Non-pigmented ciliary epithelial cell (primary cell): ENCODE results near the gene COL8A1.
"Not testable (repeated sequence)": the region's sequence is repeated elsewhere in the genome, so short reads cannot be mapped to it uniquely, and the experiment has no call there.

Experiments
- DNase-seq: peaks from one replicate; pipeline ENCODE4 v3.0.0-alpha.2; 2010; ENCODE audit warnings: low read depth

Gene COL8A1

DNA sequence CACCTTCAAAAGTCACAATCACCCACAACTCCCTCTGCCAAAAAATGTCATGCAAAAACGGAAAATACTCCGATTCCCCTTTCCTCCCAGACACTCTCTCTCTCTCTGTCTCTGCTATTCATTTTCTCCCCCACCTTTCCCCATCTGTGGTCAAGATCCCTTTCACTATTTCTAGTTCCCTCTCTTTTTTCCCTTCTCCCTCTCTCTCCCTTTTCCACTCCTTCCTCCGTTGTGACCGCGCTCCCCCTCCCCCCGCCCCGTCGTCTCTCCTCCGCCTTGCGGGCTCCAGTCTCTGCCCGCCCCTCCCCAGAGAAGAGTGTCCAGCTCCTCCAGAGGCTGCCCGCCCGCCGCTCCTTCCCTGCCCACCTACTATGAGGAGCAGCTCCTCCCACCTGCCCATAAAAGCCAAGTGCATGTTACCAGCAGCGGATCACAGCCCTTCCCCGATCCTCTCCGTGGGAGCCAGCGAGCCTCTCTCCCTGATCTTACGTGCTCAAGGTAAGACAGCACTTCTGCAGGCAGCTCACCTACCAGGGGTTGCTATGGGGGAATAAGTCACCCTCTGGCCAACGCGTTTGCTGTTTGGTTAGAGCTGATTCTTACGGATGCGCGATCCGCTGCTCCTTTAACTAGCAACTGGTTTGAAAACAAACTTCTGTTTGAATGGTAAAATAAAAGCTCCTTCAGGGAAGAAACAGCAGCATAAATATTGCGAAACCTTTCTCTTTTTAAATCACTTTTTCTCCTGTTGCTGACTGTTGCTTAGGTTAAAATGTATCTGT, at the start of gene COL8A1:
Gene COL8A1, plus strand, starts transcription at position 428 of the 782 bp plus-strand sequence. CDS start 152,089 bp downstream, outside the sequence.
- DNase-seq, result no peak

GRCh38 chr3:99589168-99589567, 49.2 kb upstream of the COL8A1 start:
- DNase-seq, result not testable (repeated sequence)

DNA sequence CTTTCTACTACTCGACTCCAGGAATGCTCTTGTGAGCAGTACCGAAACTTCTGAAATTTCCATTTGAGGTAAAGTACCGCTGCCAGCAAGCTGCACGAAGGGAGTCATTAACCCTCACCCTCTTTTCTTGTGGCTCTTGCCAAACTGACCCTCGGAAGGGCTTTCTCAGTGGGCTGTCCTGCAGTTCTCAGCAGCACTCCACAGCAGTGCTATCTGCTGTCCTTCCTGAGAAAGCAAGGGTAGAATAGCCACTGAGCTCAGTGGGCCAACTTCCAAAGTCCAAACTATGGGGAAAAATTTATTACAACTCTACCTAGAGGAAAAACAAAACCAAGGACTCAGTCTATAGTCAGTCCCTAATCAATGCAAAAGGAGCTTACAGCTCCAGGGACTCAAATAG, 38.5 kb upstream of the COL8A1 start:
- no peak for DNase-seq

DNA sequence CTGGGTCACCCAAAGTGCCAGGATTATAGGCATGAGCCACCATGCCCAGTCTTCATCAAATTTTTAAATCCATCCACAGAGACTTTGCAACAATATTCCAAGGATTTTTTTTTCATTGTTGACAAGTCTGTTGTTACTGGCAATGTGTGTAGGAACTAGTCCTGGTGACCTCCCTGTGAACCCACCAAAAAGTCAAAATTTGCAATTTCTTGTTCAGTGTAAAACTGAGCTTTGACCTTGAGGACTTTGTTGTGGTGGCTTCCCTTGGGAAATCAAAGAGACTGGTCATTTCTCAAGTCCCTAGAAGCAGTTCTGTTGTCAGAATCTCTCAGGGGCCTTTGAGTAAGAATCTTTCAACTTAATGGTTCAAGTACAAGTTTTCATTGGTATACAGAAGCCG, 36.9 kb upstream of the COL8A1 start:
- no peak for DNase-seq

DNA sequence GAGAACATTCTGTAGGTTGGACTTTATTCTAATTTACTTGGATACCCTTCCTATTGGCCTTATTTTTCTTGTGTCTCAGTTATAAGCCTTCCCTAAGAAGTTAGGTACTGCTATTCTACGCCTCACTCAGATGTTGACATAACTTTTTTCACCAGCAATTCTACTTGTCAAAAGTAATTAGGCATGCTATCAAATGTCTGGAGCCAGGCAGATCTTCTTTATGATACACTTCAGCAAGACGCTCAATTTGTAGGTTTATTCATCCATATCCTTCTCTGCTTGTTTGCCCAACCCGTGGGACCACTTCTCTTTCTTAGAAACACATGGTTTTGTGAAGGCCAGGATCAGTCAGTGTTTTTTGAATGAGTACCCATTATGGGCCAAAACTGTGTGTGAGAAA, 36.2 kb upstream of the COL8A1 start:
- no peak for DNase-seq

DNA sequence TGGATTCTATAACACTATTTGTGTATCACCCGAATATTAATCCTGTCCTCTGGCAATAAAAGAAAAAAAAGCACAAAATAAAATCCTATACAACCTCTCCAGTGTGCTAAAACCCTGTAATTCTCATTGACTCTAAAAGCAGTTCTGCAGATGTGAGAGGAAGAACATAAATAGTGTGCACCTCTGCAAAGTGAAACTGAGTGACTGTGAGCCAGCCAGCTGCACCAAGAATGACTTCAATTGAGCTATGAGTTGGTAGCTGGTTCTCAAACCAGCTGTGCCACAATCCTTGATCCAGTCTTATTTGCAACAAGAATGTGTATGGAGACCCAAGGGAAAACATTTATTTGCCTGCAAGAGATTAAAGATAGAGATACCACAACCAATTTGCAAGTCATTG, 31.2 kb upstream of the COL8A1 start:
- DNase-seq, result no peak

DNA sequence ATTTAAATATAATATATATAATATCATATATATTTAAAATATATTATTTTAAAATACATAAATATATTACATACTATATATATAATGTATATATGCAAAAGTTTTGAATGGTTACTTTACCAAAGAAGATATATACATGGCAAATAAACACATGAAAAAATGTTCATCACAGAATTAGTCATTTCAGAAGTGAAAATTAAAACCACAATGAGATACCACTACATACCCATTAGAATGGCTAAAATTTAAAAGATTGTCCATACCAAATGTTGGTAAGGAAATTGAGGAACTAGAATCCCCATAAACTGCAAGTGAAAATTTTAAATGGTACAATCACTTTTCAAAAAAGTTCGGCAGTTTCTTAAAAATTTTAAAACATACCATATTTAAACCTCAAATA, 23.6 kb upstream of the COL8A1 start:
- DNase-seq, result no peak

GRCh38 chr3:99620077-99620767, 18.2 kb upstream of the COL8A1 start:
- DNase-seq, result no peak

GRCh38 chr3:99620976-99621375, 17.4 kb upstream of the COL8A1 start:
- no peak for DNase-seq

DNA sequence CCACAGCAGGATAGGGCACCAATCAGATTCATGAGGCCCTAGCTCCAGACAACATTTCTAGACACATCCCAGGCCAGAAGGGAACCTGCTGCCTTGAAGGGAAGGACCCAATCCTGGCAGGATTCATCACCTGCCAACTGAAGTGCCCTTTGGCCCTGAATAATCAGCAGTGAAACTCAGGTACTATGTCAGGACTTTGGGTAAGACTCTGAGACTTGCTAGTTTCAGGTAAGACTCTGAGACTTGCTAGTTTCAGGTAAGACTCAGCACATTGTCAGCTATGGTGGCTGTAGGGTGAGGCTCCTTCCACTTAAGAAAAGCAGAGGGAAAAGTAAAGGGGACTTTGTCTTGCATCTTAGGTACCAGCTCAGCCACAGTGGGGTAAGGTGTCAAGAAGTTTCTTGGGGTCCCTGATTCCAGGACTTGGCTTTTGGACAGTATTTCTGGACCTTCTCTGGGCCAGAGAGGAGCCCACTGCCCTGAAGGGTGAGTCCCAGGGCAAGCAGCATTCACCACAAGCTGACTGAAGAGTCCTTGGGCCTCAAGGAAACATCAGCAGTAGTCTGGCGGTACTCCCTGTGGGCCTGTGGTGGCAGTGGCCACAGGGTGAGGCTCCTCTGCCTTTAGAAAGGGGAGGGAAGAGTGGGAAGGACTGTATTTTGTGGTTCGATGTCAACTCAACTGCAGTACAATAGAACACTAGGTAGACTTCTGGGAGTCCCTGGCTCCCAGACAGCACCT, 13.7 kb upstream of the COL8A1 start:
- DNase-seq, result no peak

DNA sequence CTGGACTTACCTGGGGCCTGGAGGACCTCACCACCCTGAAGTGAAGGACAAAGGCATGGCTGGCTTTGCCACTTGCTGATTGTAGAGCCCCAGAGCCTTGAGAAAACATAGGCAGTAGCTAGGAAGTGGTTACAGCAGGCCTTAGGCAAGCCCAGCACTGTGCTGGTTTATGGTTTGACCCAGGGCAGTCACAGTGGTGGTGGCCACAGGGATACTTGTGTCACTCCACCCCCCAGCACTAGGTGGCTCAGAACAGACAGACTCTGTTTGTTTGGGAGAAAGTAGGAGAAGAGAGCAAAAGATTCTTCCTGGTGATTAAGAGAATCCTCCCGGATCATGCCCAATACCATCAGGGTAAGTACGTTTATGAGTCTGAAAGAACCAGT, 13.2 kb upstream of the COL8A1 start:
- DNase-seq, result no peak

DNA sequence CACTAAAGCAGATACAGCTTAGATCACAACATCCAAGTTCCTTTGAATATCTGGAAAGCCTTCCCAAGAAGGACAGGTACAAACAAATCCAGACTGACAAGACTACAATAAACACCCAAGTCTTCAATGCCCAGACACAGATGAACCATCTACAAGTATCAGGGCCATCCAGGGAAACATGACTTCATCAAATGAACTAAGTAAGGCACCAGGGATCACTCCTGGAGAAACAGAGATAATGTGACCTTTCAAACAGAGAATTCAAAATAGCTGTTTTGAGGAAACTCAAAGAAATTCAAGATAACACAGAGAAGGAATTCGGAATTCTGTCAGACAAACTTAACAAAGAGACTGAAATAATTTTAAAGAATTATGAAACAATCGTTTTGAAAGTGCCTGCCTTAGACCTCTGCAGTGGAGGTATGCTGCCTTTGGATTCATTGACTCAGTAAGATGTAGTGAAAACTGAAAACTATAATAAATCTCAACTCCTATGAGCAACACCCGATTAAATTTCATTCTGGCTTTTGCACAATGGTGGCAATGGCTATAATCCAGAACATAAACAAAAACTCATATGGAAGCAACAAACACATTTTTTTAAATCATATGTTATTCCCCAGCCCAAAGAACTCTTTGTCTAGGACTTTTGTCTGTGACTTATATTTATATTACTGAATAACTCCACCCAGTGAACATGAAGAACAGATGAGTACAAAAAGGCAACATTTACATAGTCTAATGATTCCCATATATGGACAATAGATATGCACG, 12.6 kb upstream of the COL8A1 start:
- no peak for DNase-seq

GRCh38 chr3:99626417-99626788, 12.0 kb upstream of the COL8A1 start:
- no peak for DNase-seq

- no peak for DNase-seq
These were observed 11.2 kb upstream of the COL8A1 start for GRCh38 chr3:99627062-99627826.

GRCh38 chr3:99630815-99631214, 7.6 kb upstream of the COL8A1 start:
- DNase-seq, result no peak

GRCh38 chr3:99633887-99634558, 4.4 kb upstream of the COL8A1 start:
- DNase-seq, result no peak

- no peak for DNase-seq
These were observed 3.5 kb upstream of the COL8A1 start for GRCh38 chr3:99634881-99635280.

DNA sequence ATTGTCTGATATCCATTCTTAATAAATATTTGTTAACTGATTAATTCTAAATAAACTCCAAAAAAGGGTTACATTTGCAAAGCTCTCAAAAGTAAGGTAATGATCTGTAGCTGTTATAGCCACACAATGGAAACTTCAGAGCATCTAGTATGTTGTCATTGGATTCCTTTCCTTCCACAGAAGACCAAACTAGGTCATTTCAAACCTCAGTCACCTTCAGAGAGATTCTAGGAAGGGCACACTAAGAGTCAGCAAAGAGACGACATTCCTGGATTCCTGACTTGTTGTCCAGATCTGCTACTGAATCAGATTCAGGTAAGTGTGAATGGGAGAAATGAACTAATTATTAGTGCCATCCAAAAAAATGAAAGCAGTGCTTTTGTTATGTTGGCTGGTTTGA, 3.0 kb upstream of the COL8A1 start:
- no peak for DNase-seq

- no peak for DNase-seq
These were observed 1.4 kb upstream of the COL8A1 start for GRCh38 chr3:99637016-99637367.

DNA sequence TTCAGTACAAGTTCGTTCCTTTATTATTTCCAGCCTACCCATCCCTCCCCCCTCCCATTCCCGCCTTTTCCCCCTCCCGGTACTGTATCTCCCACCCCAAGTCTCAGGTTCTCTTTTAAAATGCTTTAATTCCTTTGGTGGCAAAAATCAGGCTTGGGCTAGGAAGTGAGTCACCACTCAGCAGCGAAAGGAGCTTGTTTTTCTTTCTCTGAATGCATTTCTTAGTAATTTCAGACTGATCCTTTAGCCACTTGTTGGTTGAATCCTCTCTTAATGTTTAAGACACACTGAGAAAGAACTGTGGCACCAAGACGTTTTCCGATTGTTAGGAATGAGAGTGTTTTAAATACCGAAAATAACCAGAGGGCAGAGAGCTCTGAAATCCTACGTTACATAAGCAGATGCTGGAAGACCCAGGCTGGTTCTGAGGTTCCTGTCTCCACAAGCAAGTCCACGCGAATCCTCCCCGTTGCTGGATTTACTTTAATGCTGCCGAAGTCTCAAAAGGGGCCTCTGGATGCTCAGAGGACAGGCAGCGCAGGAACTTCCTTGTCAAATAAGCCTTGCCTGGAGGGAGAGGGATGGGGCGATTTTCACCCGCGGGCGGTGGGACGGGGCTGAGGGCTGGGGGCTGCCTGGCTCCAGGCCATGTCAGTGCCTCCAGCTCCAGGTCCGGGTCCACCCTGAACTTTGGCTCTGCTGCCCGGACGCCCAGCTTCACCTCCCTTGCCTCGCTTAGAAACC, 854 bp upstream of the COL8A1 start:
- DNase-seq, result no peak
